Brain microvascular endothelial cell (primary cell): ENCODE measurements around the gene IFRD2.
"Not testable (repeated sequence)": the region's sequence is repeated elsewhere in the genome, so short reads cannot be mapped to it uniquely, and the experiment has no call there.

Experiments
- DNase-seq: peaks from one replicate; pipeline ENCODE4 v3.0.0-alpha.2; 2020
- H3K27ac ChIP-seq: fragments of 250-450 bp; sonication (Bioruptor Pico); 2 replicates; pipeline ENCODE4 v1.5.1; 2020; ENCODE audit warnings: mild to moderate bottlenecking, moderate library complexity
- H3K27me3 ChIP-seq: fragments of 250-450 bp; sonication (Bioruptor Pico); replicated peaks from 2 replicates; pipeline ENCODE4 v1.5.1; 2020; ENCODE audit warnings: mild to moderate bottlenecking
- H3K36me3 ChIP-seq: fragments of 250-450 bp; sonication (Bioruptor Pico); replicated peaks from 2 replicates; pipeline ENCODE4 v1.5.1; 2020; ENCODE audit warnings: mild to moderate bottlenecking
- H3K4me3 ChIP-seq: 2 replicates; pipeline ENCODE4 v1.5.1; 2011; ENCODE audit warnings: low read depth, mild to moderate bottlenecking, control low read depth, low read length, moderate library complexity
- CTCF ChIP-seq: IDR thresholded peaks from 2 replicates; pipeline ENCODE4 v1.5.1; 2011; ENCODE audit warnings: low read depth, mild to moderate bottlenecking, moderate library complexity, low read length, control low read depth, inconsistent platforms; ENCODE audit errors: missing control alignments
- in situ Hi-C: cut with HindIII; loops from 2 replicates; pipeline ENCODE4 v1.10.0; 2017; ENCODE audit warnings: low sequenced_read_pairs, low pct_ligation_motif_present

IFRD2 gene

GRCh38 chr3:50314816-50315215, 22.6 kb upstream of the IFRD2 start:
- Histone ChIP-seq H3K27ac (no peak overlapping the region), H3K27me3 (no peaks in the 10 kb centered on the region), H3K4me3 (no peak overlapping the region), H3K36me3 (peaks cover 9% of the 10 kb centered on the region)
- in situ Hi-C loops, result no loop called here
- DNase-seq, result no peak
- no peak for TF ChIP-seq CTCF

- H3K27me3 ChIP-seq, result no peaks in the 10 kb centered on the region
- no peak for DNase-seq
- in situ Hi-C loops, result no loop called here
- peaks cover 4% of the 10 kb centered on the region for H3K36me3 ChIP-seq
- H3K27ac ChIP-seq, result no peak overlapping the region
- no peak overlapping the region for H3K4me3 ChIP-seq
- TF ChIP-seq CTCF, result no peak
Observed at GRCh38 chr3:50314342-50314741, 22.1 kb upstream of the IFRD2 start.

GRCh38 chr3:50312041-50312440, 19.8 kb upstream of the IFRD2 start:
- in situ Hi-C loops, H3K27ac ChIP-seq, DNase-seq, H3K36me3 ChIP-seq, H3K27me3 ChIP-seq, H3K4me3 ChIP-seq: not testable (repeated sequence)

- in situ Hi-C loops, result no loop called here
- TF ChIP-seq CTCF, result no peak
- Histone ChIP-seq H3K36me3 (no peaks in the 10 kb centered on the region), H3K4me3 (no peak overlapping the region), H3K27ac (no peak overlapping the region), H3K27me3 (no peaks in the 10 kb centered on the region)
- no peak for DNase-seq
Observed at GRCh38 chr3:50304601-50305000, 12.4 kb upstream of the IFRD2 start.

GRCh38 chr3:50303013-50303815, 11.0 kb upstream of the IFRD2 start, which contains the start of gene HYAL1:
HYAL1 (minus strand) TSS chr3:50303574; CDS start chr3:50302956, 618 bp downstream.
- Histone ChIP-seq H3K4me3 (no peak within 1 kb of the TSS), H3K27ac (no peak within 1 kb of the TSS), H3K36me3 (no peaks in the 10 kb centered on the region), H3K27me3 (no peaks in the 10 kb centered on the region)
- DNase-seq, result no peak
- TF ChIP-seq CTCF, result peak; percentile 26
- in situ Hi-C loops, result no loop called here

GRCh38 chr3:50302095-50303012, 10.1 kb upstream of the IFRD2 start:
- in situ Hi-C loops, result no loop called here
- no peak for TF ChIP-seq CTCF
- H3K27me3 ChIP-seq, result no peaks in the 10 kb centered on the region
- no peak for DNase-seq
- H3K36me3 ChIP-seq, result no peaks in the 10 kb centered on the region
- no peak overlapping the region for H3K4me3 ChIP-seq
- H3K27ac ChIP-seq, result no peak overlapping the region
